SK-N-SH treated with all-trans-retinoic acid at 6 μM for 48 hours (cell line): ENCODE results near the gene SELENOT.

Experiments
- ATAC-seq: fragments of 200-7000 bp; cut with Tn5 transposase; 3 replicates; pipeline ENCODE4 v1.9.1; 2020; ENCODE audit warnings: mild to moderate bottlenecking, moderate library complexity
- ARNTL ChIP-seq: fragments of 450-650 bp; formaldehyde crosslinking; IDR thresholded peaks from 2 replicates; pipeline ENCODE4 v1.5.0; 2020; ENCODE audit warnings: low read depth, mild to moderate bottlenecking, moderate library complexity, borderline replicate concordance
- BACH2 ChIP-seq: fragments of 250-450 bp; sonication (Bioruptor Pico); IDR thresholded peaks from 2 replicates; pipeline ENCODE4 v1.9.0; 2021; ENCODE audit warnings: mild to moderate bottlenecking, borderline replicate concordance
- CREB5 ChIP-seq: fragments of 250-450 bp; sonication (Bioruptor Pico); IDR thresholded peaks from 2 replicates; pipeline ENCODE4 v1.5.1; 2020; ENCODE audit warnings: low read depth, mild to moderate bottlenecking, moderate library complexity
- CSDC2 ChIP-seq: fragments of 250-450 bp; sonication (Bioruptor Pico); IDR thresholded peaks from 2 replicates; pipeline ENCODE4 v1.5.0; 2020; ENCODE audit warnings: mild to moderate bottlenecking, moderate library complexity
- CSRNP3 ChIP-seq: fragments of 250-450 bp; sonication (Bioruptor Pico); IDR thresholded peaks from 2 replicates; pipeline ENCODE4 v1.5.1; 2021; ENCODE audit warnings: mild to moderate bottlenecking, moderate library complexity
- ESRRG ChIP-seq: fragments of 250-450 bp; sonication (Bioruptor Pico); IDR thresholded peaks from 2 replicates; pipeline ENCODE4 v1.6.1; 2021; ENCODE audit warnings: mild to moderate bottlenecking
- GLIS3 ChIP-seq: fragments of 250-450 bp; sonication (Bioruptor Pico); IDR thresholded peaks from 2 replicates; pipeline ENCODE4 v1.5.0; 2020; ENCODE audit warnings: mild to moderate bottlenecking, moderate library complexity
- ISL1 ChIP-seq: fragments of 250-450 bp; sonication (Bioruptor Pico); IDR thresholded peaks from 2 replicates; pipeline ENCODE4 v2.1.2; 2022; ENCODE audit warnings: mild to moderate bottlenecking, moderate library complexity
- OSR1 ChIP-seq: fragments of 250-450 bp; sonication (Bioruptor Pico); IDR thresholded peaks from 2 replicates; pipeline ENCODE4 v1.8.0; 2022; ENCODE audit warnings: moderate library complexity, mild to moderate bottlenecking, inconsistent platforms
- POU6F1 ChIP-seq: fragments of 250-450 bp; sonication (Bioruptor Pico); IDR thresholded peaks from 2 replicates; pipeline ENCODE4 v1.8.0; 2021; ENCODE audit warnings: low read depth, mild to moderate bottlenecking, moderate library complexity, borderline replicate concordance
- PPARA ChIP-seq: fragments of 250-450 bp; sonication (Bioruptor Pico); IDR thresholded peaks from 2 replicates; pipeline ENCODE4 v1.5.0; 2020; ENCODE audit warnings: mild to moderate bottlenecking, borderline replicate concordance
- RARB ChIP-seq: fragments of 250-450 bp; sonication (Bioruptor Pico); IDR thresholded peaks from 2 replicates; pipeline ENCODE4 v1.8.0; 2021; ENCODE audit warnings: mild to moderate bottlenecking, moderate library complexity
- SNAI2 ChIP-seq: fragments of 250-450 bp; sonication (Bioruptor Pico); IDR thresholded peaks from 2 replicates; pipeline ENCODE4 v1.5.0; 2020; ENCODE audit warnings: mild to moderate bottlenecking, moderate library complexity
- TCF4 ChIP-seq: fragments of 250-450 bp; sonication (Bioruptor Pico); IDR thresholded peaks from 2 replicates; pipeline ENCODE4 v1.8.0; 2021; ENCODE audit warnings: mild to moderate bottlenecking, moderate library complexity, borderline replicate concordance
- TOX ChIP-seq: fragments of 250-450 bp; sonication (Bioruptor Pico); IDR thresholded peaks from 2 replicates; pipeline ENCODE4 v1.8.0; 2021; ENCODE audit warnings: mild to moderate bottlenecking, moderate library complexity, borderline replicate concordance
- TSHZ2 ChIP-seq: fragments of 250-450 bp; sonication (Bioruptor Pico); IDR thresholded peaks from 2 replicates; pipeline ENCODE4 v1.5.0; 2020; ENCODE audit warnings: mild to moderate bottlenecking, moderate library complexity
- ZFP3 ChIP-seq: fragments of 250-450 bp; sonication (Bioruptor Pico); IDR thresholded peaks from 2 replicates; pipeline ENCODE4 v1.5.0; 2020; ENCODE audit warnings: mild to moderate bottlenecking, moderate library complexity
- ZFP30 ChIP-seq: fragments of 450-650 bp; formaldehyde crosslinking; IDR thresholded peaks from 2 replicates; pipeline ENCODE4 v1.5.0; 2022; ENCODE audit warnings: mild to moderate bottlenecking, moderate library complexity
- ZNF70 ChIP-seq: fragments of 450-650 bp; formaldehyde crosslinking; IDR thresholded peaks from 2 replicates; pipeline ENCODE4 v1.5.0; 2020; ENCODE audit warnings: mild to moderate bottlenecking, moderate library complexity
- ZNF8 ChIP-seq: fragments of 450-650 bp; formaldehyde crosslinking; IDR thresholded peaks from 2 replicates; pipeline ENCODE4 v1.5.0; 2020; ENCODE audit warnings: mild to moderate bottlenecking, moderate library complexity

SELENOT gene

GRCh38 chr3:150611666-150612065 is 8.5 kb downstream of the SELENOT start (continued):
- no peak for TF ChIP-seq SNAI2
- TF ChIP-seq CSDC2 (CRISPR knock-in tag) = no peak

- TF ChIP-seq ZFP3 (CRISPR knock-in tag) = no peak
- TF ChIP-seq CREB5 (CRISPR knock-in tag) = no peak
- no peak for TF ChIP-seq ZNF8 (CRISPR knock-in tag)
- TF ChIP-seq PPARA (CRISPR knock-in tag) = no peak
- TF ChIP-seq POU6F1 (CRISPR knock-in tag) = no peak
- no peak for TF ChIP-seq ESRRG (CRISPR knock-in tag)
- no peak for TF ChIP-seq ISL1
- no peak for TF ChIP-seq CSRNP3
- no peak for TF ChIP-seq ZNF70 (CRISPR knock-in tag)
- TF ChIP-seq TOX (CRISPR knock-in tag) = no peak
- no peak for TF ChIP-seq RARB (CRISPR knock-in tag)
- TF ChIP-seq GLIS3 (CRISPR knock-in tag) = no peak
- no peak for TF ChIP-seq ZFP30 (CRISPR knock-in tag)
- TF ChIP-seq TSHZ2 (CRISPR knock-in tag) = no peak
- TF ChIP-seq OSR1 (CRISPR knock-in tag) = no peak
- ATAC-seq = no peak
Measured at GRCh38 chr3:150612494-150612893, 9.4 kb downstream of the SELENOT start.

- TF ChIP-seq BACH2 (CRISPR knock-in tag) (no peak), ARNTL (CRISPR knock-in tag) (no peak), SNAI2 (no peak), ZNF70 (CRISPR knock-in tag) (no peak), POU6F1 (CRISPR knock-in tag) (no peak), ISL1 (no peak), CSRNP3 (no peak), ESRRG (CRISPR knock-in tag) (no peak), ZNF8 (CRISPR knock-in tag) (no peak), TCF4 (CRISPR knock-in tag) (no peak), RARB (CRISPR knock-in tag) (no peak)
- ATAC-seq = no peak
Measured at GRCh38 chr3:150613034-150613433, 9.9 kb downstream of the SELENOT start.
